Measurements from ENCODE around the gene XYLT2. TPM values are rescaled to one million over a fixed set of nuclear protein-coding genes. Genes with fewer than 3 reads are reported as not detected.

The XYLT2 gene
- total RNA-seq, 4 donors from 2014 or later: 17.7 to 41.3 (median 27.1) TPM

- peak in 1 of 3 donors; percentile 35 for DNase-seq
- H3K4me3 ChIP-seq: no peak overlapping the region
- no peaks in the 10 kb centered on the region for H3K27me3 ChIP-seq
- no peaks in the 10 kb centered on the region for H3K9me3 ChIP-seq
- TF ChIP-seq CTCF (IDR thresholded peaks at IDR 0.05): no peak
- TF ChIP-seq POLR2A (IDR thresholded peaks at IDR 0.05): no peak
- H3K4me1 ChIP-seq: peaks cover 0 to 19% (median 8%) of the 10 kb centered on the region in 4 donors
- H3K36me3 ChIP-seq: peaks cover 0 to 12% (median 0%) of the 10 kb centered on the region in 3 donors
- no peak overlapping the region for H3K27ac ChIP-seq
These were observed 2.8 kb downstream of the XYLT2 start for GRCh38 chr17:50348522-50349242.

GRCh38 chr17:50349243-50349600 lies 3.3 kb downstream of the XYLT2 start:
- DNase-seq: no peak

GRCh38 chr17:50350733-50351132 lies 4.8 kb downstream of the XYLT2 start:
- Histone ChIP-seq H3K4me1 (peaks cover 0 to 13% (median 8%) of the 10 kb centered on the region in 4 donors), H3K36me3 (peaks cover 0 to 31% (median 0%) of the 10 kb centered on the region in 3 donors), H3K4me3 (no peak overlapping the region), H3K27ac (no peak overlapping the region), H3K9me3 (no peaks in the 10 kb centered on the region), H3K27me3 (no peaks in the 10 kb centered on the region)
- peak in 1 of 3 donors; percentile 28 for DNase-seq
- TF ChIP-seq POLR2A (IDR thresholded peaks at IDR 0.05) (no peak), CTCF (IDR thresholded peaks at IDR 0.05) (no peak)

More at GRCh38 chr17:50349243-50349600, 3.3 kb downstream of the XYLT2 start:
- Histone ChIP-seq H3K27me3 (no peaks in the 10 kb centered on the region), H3K36me3 (peaks cover 0 to 16% (median 0%) of the 10 kb centered on the region in 3 donors), H3K9me3 (no peaks in the 10 kb centered on the region), H3K4me1 (peaks cover 0 to 19% (median 8%) of the 10 kb centered on the region in 4 donors), H3K4me3 (no peak overlapping the region), H3K27ac (no peak overlapping the region)
- TF ChIP-seq POLR2A (IDR thresholded peaks at IDR 0.05): no peak
- no peak for TF ChIP-seq CTCF (IDR thresholded peaks at IDR 0.05)

GRCh38 chr17:50352072-50352692 lies 6.3 kb downstream of the XYLT2 start:
- Histone ChIP-seq H3K9me3 (no peaks in the 10 kb centered on the region), H3K4me3 (no peak overlapping the region), H3K27me3 (no peaks in the 10 kb centered on the region), H3K27ac (no peak overlapping the region), H3K36me3 (peaks cover 0 to 46% (median 0%) of the 10 kb centered on the region in 3 donors), H3K4me1 (peaks cover 0 to 8% (median 2%) of the 10 kb centered on the region in 4 donors)
- TF ChIP-seq POLR2A (IDR thresholded peaks at IDR 0.05): no peak
- no peak for TF ChIP-seq CTCF (IDR thresholded peaks at IDR 0.05)
- DNase-seq: peak in 1 of 3 donors; percentile 44

GRCh38 chr17:50352693-50353599 lies 7.0 kb downstream of the XYLT2 start:
- H3K9me3 ChIP-seq: no peaks in the 10 kb centered on the region
- H3K4me1 ChIP-seq: no peaks in the 10 kb centered on the region
- H3K4me3 ChIP-seq: no peak overlapping the region
- no peak overlapping the region for H3K27ac ChIP-seq
- no peak for TF ChIP-seq CTCF (IDR thresholded peaks at IDR 0.05)
- no peak for TF ChIP-seq POLR2A (IDR thresholded peaks at IDR 0.05)
- peaks cover 0 to 53% (median 0%) of the 10 kb centered on the region in 3 donors for H3K36me3 ChIP-seq
- no peaks in the 10 kb centered on the region for H3K27me3 ChIP-seq
- peak in 1 of 3 donors; percentile 42 for DNase-seq
